HepG2 (cell line): ENCODE measurements around the gene GATB. TPM values are rescaled to one million over a fixed set of nuclear protein-coding genes. Genes with fewer than 3 reads are reported as not detected.

Source experiments
- ATAC-seq: fragments of 200-7000 bp; cut with Tn5 transposase; 3 replicates; pipeline ENCODE4 v1.9.1; 2020; ENCODE audit warnings: mild to moderate bottlenecking, moderate library complexity
- BruUV-seq: library from RNA; stranded (reverse); fragments of 400-500 nt; replicated peaks from 2 replicates; lab custom pipeline; 2021; lab: Mats Ljungman, UMichigan
- CTCF ChIA-PET: fragments of 300-600 bp; formaldehyde crosslinking; extraction: SDS; loops from one replicate; lab custom pipeline; 2021; ENCODE audit warnings: low total read pairs, inconsistent platforms, low intra/inter-chr PET ratio; lab: Yijun Ruan, JAX
- POLR2A ChIA-PET: fragments of 350-600 bp; sonication (Branson Sonifier 250); formaldehyde crosslinking; loops from one replicate; lab custom pipeline; 2020; ENCODE audit warnings: antibody characterized with exemption, inconsistent platforms; lab: Yijun Ruan, JAX
- DNase-seq: peaks from one replicate; pipeline ENCODE4 v3.0.0-alpha.2; 2015; ENCODE audit warnings: low spot score
- FAIRE-seq: peaks from 3 replicates; lab custom pipeline; 2011; peaks lifted over from hg19 to GRCh38; lab: Jason Lieb, UNC
- H2AFZ ChIP-seq: one replicate; pipeline ENCODE4 v1.6.1; 2011; ENCODE audit warnings: low read length, inconsistent platforms
- H3K27ac ChIP-seq: fragments of 300-600 bp; 3 replicates; pipeline ENCODE4 v1.8.0; 2011; ENCODE audit warnings: mixed run types, mild to moderate bottlenecking, mixed read lengths, low read length, inconsistent platforms; ENCODE audit not compliant: insufficient read depth; ENCODE audit errors: extremely low read length
- H3K27me3 ChIP-seq, 2 experiments: fragments of 200-600 bp in 1 of 2; 2 replicates in 1 of 2; 3 replicates in 1 of 2; pipeline versions ENCODE4 v1.6.0 to v1.8.0; 2011; ENCODE audit warnings: low read length in 2 of 2, mild to moderate bottlenecking in 2 of 2, moderate library complexity in 2 of 2, inconsistent platforms in 1 of 2; ENCODE audit not compliant: insufficient read depth in 2 of 2, control insufficient read depth in 1 of 2
- H3K36me3 ChIP-seq, 2 experiments: fragments of 200-600 bp in 1 of 2; replicated peaks in 1 of 2; 2 replicates in 1 of 2; 3 replicates in 1 of 2; pipeline versions ENCODE4 v1.5.1 to v1.8.0; 2011; ENCODE audit warnings: low read length in 2 of 2, inconsistent platforms in 1 of 2; ENCODE audit not compliant: insufficient read depth in 2 of 2, control insufficient read depth in 1 of 2
- H3K4me1 ChIP-seq: 2 replicates; pipeline ENCODE4 v1.5.1; 2012; ENCODE audit warnings: low read length, inconsistent platforms; ENCODE audit not compliant: insufficient read depth
- H3K4me2 ChIP-seq: 2 replicates; pipeline ENCODE4 v1.6.0; 2011; ENCODE audit warnings: low read depth, low read length, inconsistent platforms
- H3K4me3 ChIP-seq, 3 experiments: fragments of 200-600 bp in 1 of 3; sonication (generic), shearing (Covaris generic) in 1 of 3; replicated peaks in 1 of 3; 2 replicates each; pipeline ENCODE4 v1.5.1; 2011 to 2016; ENCODE audit warnings: low read length in 3 of 3, inconsistent platforms in 2 of 3, low read depth in 2 of 3, mild to moderate bottlenecking in 2 of 3, control low read depth in 1 of 3, mixed read lengths in 1 of 3; ENCODE audit not compliant: insufficient read depth in 1 of 3
- H3K79me2 ChIP-seq: one replicate; pipeline ENCODE4 v1.6.1; 2011; ENCODE audit warnings: low read length, inconsistent platforms; ENCODE audit not compliant: insufficient read depth
- H3K9ac ChIP-seq: 2 replicates; pipeline ENCODE4 v1.6.0; 2011; ENCODE audit warnings: mild to moderate bottlenecking, low read depth, low read length, inconsistent platforms; ENCODE audit not compliant: insufficient read depth
- H3K9me3 ChIP-seq: 2 replicates; pipeline ENCODE4 v1.5.1; 2012; ENCODE audit warnings: mild to moderate bottlenecking, low read length
- H4K20me1 ChIP-seq: 2 replicates; pipeline ENCODE4 v1.6.0; 2011; ENCODE audit warnings: inconsistent platforms, mild to moderate bottlenecking, low read length, moderate library complexity; ENCODE audit not compliant: insufficient read depth
- ATF4 ChIP-seq, 2 experiments: fragments of 450-650 bp in 1 of 2; sonication (generic) in 1 of 2; formaldehyde crosslinking; IDR thresholded peaks; 2 replicates each; pipeline versions ENCODE4 v1.5.0 to v1.8.0; 2020 to 2022; ENCODE audit warnings: mild to moderate bottlenecking in 1 of 2, missing genetic modification reagents in 1 of 2
- BCL6 ChIP-seq: IDR thresholded peaks from 2 replicates; pipeline ENCODE4 v1.6.1; 2016; ENCODE audit warnings: missing genetic modification reagents, missing compliant biosample characterization
- HNRNPH1 ChIP-seq: fragments of 200-400 bp; formaldehyde crosslinking; optimal IDR thresholded peaks from 2 replicates; pipeline ENCODE3; 2017; ENCODE audit warnings: mild to moderate bottlenecking, low read depth, low read length
- KAT8 ChIP-seq: IDR thresholded peaks from 2 replicates; pipeline ENCODE4 v1.6.1; 2016; ENCODE audit warnings: missing genetic modification reagents, missing compliant biosample characterization
- YEATS2 ChIP-seq: sonication (generic); formaldehyde crosslinking; IDR thresholded peaks from 2 replicates; pipeline ENCODE4 v1.4.0; 2020; ENCODE audit warnings: missing genetic modification reagents, borderline replicate concordance
- ZNF124 ChIP-seq: sonication (generic); formaldehyde crosslinking; IDR thresholded peaks from 2 replicates; pipeline ENCODE4 v1.4.0; 2020; ENCODE audit warnings: missing genetic modification reagents
- ZNF382 ChIP-seq: sonication (generic); formaldehyde crosslinking; IDR thresholded peaks from 2 replicates; pipeline ENCODE4 v1.5.0; 2020; ENCODE audit warnings: missing genetic modification reagents, mild to moderate bottlenecking, borderline replicate concordance
- ZNF451 ChIP-seq: sonication (generic); formaldehyde crosslinking; IDR thresholded peaks from 2 replicates; pipeline ENCODE4 v1.5.0; 2020; ENCODE audit warnings: mild to moderate bottlenecking, missing genetic modification reagents
- WGBS: methylation state at CpG from one replicate; pipeline ENCODE4 v1.1.6; 2017; ENCODE audit warnings: low lambda C conversion rate; 5-methylcytosine and 5-hydroxymethylcytosine counted together
- in situ Hi-C: cut with HindIII; loops from 2 replicates; pipeline ENCODE4 v1.10.0; 2017; ENCODE audit warnings: low pct_unique_long_range_greater_than_20kb; ENCODE audit not compliant: extremely low pct_ligation_motif_present
- intact Hi-C: fragments of 100-400 bp; cut with micrococcal nuclease; formaldehyde crosslinking; loops from one replicate; pipeline ENCODE4 v1.10.0; 2022; ENCODE audit not compliant: unreplicated experiment
- polyA plus RNA-seq, 8 experiments: library from polyadenylated mRNA; depleted of rRNA in 3 of 8; stranded (reverse) in 7 of 8; unstranded in 1 of 8; fragments of >200 nt; fragmentation: Illumina TruSeq in 4 of 8; extraction: Trizol in 4 of 8; gene quantifications; 2 replicates each; pipeline versions ENCODE4 v1.2.1 to v1.2.3, GENCODE V29; 2011 to 2016; ENCODE audit warnings: low read depth in 4 of 8, missing spikeins in 1 of 8, mixed read lengths in 1 of 8; ENCODE audit not compliant: insufficient read depth in 1 of 8
- total RNA-seq, 5 experiments: library from RNA; depleted of rRNA; stranded (reverse); fragments of >200 nt; fragmentation: Illumina TruSeq; extraction: Trizol; gene quantifications; 2 replicates each; pipeline ENCODE4 v1.2.3, GENCODE V29; 2016; ENCODE audit warnings: low read depth in 1 of 5

GATB gene
- total and polyA plus RNA-seq, 2 of the 13 experiments (the other 11 are each of a cell fraction or from before 2014, with no cell fraction given): 32.3 to 32.4 TPM

- Histone ChIP-seq H3K9ac (no peak overlapping the region), H3K27ac (no peak overlapping the region), H4K20me1 (no peaks in the 10 kb centered on the region), H3K4me3 (no peak overlapping the region), H3K27me3 (no peaks in the 10 kb centered on the region), H3K4me1 (peaks cover 10% of the 10 kb centered on the region; the same call in 1 of the 2 replicates), H3K36me3 (peaks cover 1 to 16% of the 10 kb centered on the region in 2 experiments; a peak in 1 of 5 replicates), H3K9me3 (no peaks in the 10 kb centered on the region), H3K4me2 (no peak overlapping the region), H2AFZ (no peak overlapping the region), H3K79me2 (no peaks in the 10 kb centered on the region)
- POLR2A ChIA-PET: no interaction called here
- TF ChIP-seq YEATS2 (CRISPR knock-in tag) (no peak), ZNF382 (CRISPR knock-in tag) (no peak), ZNF124 (CRISPR knock-in tag) (no peak), ZNF451 (CRISPR knock-in tag) (no peak), BCL6 (CRISPR knock-in tag) (no peak), HNRNPH1 (no peak), KAT8 (no peak), ATF4 (CRISPR knock-in tag; IDR thresholded peaks at IDR 0.05) (no peak)
- DNase-seq (no peak), FAIRE-seq (no peak), ATAC-seq (no peak)
- 96% methylated on average over 6 of the region's 6 CpGs for WGBS
- BruUV-seq: no TSS peak
- CTCF ChIA-PET: no interaction called here
- in situ Hi-C loops (no loop called here), intact Hi-C loops (no loop called here)
Measured at GRCh38 chr4:151750156-151750555, 10.7 kb downstream of the GATB start.
